Osteoblast (primary cell): ENCODE data around the gene CDC6. TPM values are rescaled to one million over a fixed set of nuclear protein-coding genes. Genes with fewer than 3 reads are reported as not detected.

Source experiments
- DNase-seq: peaks from one replicate; pipeline ENCODE4 v3.0.0; 2011; ENCODE audit warnings: low spot score, mixed read lengths; ENCODE audit not compliant: insufficient read length; ENCODE audit errors: missing footprints
- H2AFZ ChIP-seq: 2 replicates; pipeline ENCODE4 v1.6.0; 2011; ENCODE audit warnings: mild to moderate bottlenecking, low read length
- H3K27ac ChIP-seq: 2 replicates; pipeline ENCODE4 v1.5.1; 2011; ENCODE audit warnings: mild to moderate bottlenecking, low read depth, low read length, moderate library complexity
- H3K27me3 ChIP-seq: 2 replicates; pipeline ENCODE4 v1.6.0; 2012; ENCODE audit warnings: mild to moderate bottlenecking, control low read depth, inconsistent platforms, low read length, moderate library complexity; ENCODE audit not compliant: insufficient read depth
- H3K36me3 ChIP-seq: 2 replicates; pipeline ENCODE4 v1.5.1; 2011; ENCODE audit warnings: mild to moderate bottlenecking, low read length, control low read depth, moderate library complexity; ENCODE audit not compliant: insufficient read depth
- H3K4me1 ChIP-seq: 2 replicates; pipeline ENCODE4 v1.5.1; 2011; ENCODE audit warnings: mild to moderate bottlenecking, low read length, control low read depth, moderate library complexity; ENCODE audit not compliant: insufficient read depth
- H3K4me2 ChIP-seq: 2 replicates; pipeline ENCODE4 v1.6.0; 2011; ENCODE audit warnings: mild to moderate bottlenecking, low read length; ENCODE audit not compliant: insufficient read depth
- H3K4me3 ChIP-seq: fragments of 200-600 bp; sonication (generic); 3 replicates; pipeline ENCODE4 v1.5.1; 2012; ENCODE audit warnings: mild to moderate bottlenecking, low read length, inconsistent platforms; ENCODE audit not compliant: insufficient read depth
- H3K79me2 ChIP-seq: 2 replicates; pipeline ENCODE4 v1.6.0; 2012; ENCODE audit warnings: mild to moderate bottlenecking, low read length, control low read depth, inconsistent platforms; ENCODE audit not compliant: insufficient read depth
- H3K9me3 ChIP-seq: 2 replicates; pipeline ENCODE4 v1.5.1; 2011; ENCODE audit warnings: low read depth, low read length, control low read depth
- H4K20me1 ChIP-seq: 2 replicates; pipeline ENCODE4 v1.6.0; 2012; ENCODE audit warnings: mild to moderate bottlenecking, low read length, control low read depth; ENCODE audit not compliant: insufficient read depth
- CTCF ChIP-seq: IDR thresholded peaks from 2 replicates; pipeline ENCODE4 v1.5.1; 2011; ENCODE audit warnings: mild to moderate bottlenecking, low read depth, low read length, moderate library complexity; ENCODE audit errors: extremely low read depth
- total RNA-seq: library from RNA; depleted of rRNA; stranded (reverse); fragments of >200 nt; gene quantifications from 2 replicates; pipeline ENCODE4 v1.2.3, GENCODE V29; 2012

CDC6 gene
- total RNA-seq, 1 donor: 5.1 TPM

GRCh38 chr17:40309949-40310510 lies 22.4 kb downstream of the CDC6 start:
- Histone ChIP-seq H3K4me3 (no peak overlapping the region), H3K27ac (no peak overlapping the region), H4K20me1 (no peaks in the 10 kb centered on the region), H3K9me3 (no peaks in the 10 kb centered on the region), H2AFZ (no peak overlapping the region), H3K4me2 (no peak overlapping the region), H3K36me3 (no peaks in the 10 kb centered on the region), H3K27me3 (no peaks in the 10 kb centered on the region), H3K4me1 (peaks cover 70% of the 10 kb centered on the region), H3K79me2 (no peaks in the 10 kb centered on the region)
- DNase-seq: peak; percentile 88
- no peak for TF ChIP-seq CTCF

GRCh38 chr17:40310882-40311391 lies 23.3 kb downstream of the CDC6 start:
- Histone ChIP-seq H3K4me2 (no peak overlapping the region), H3K27ac (peak overlapping the region; percentile 77)

GRCh38 chr17:40311575-40311974 lies 23.9 kb downstream of the CDC6 start:
- Histone ChIP-seq H3K4me3 (no peak overlapping the region), H3K9me3 (no peaks in the 10 kb centered on the region), H4K20me1 (no peaks in the 10 kb centered on the region), H3K79me2 (no peaks in the 10 kb centered on the region), H3K27me3 (no peaks in the 10 kb centered on the region), H3K27ac (peak overlapping the region; percentile 77), H2AFZ (no peak overlapping the region), H3K4me1 (peaks cover 79% of the 10 kb centered on the region), H3K4me2 (peak overlapping the region; percentile 29), H3K36me3 (no peaks in the 10 kb centered on the region)
- no peak for TF ChIP-seq CTCF
- peak; percentile 51 for DNase-seq

More at GRCh38 chr17:40310882-40311391, 23.3 kb downstream of the CDC6 start:
- DNase-seq: no peak
- Histone ChIP-seq H3K4me1 (peaks cover 79% of the 10 kb centered on the region), H2AFZ (no peak overlapping the region), H3K4me3 (no peak overlapping the region), H3K27me3 (no peaks in the 10 kb centered on the region), H3K36me3 (no peaks in the 10 kb centered on the region), H3K79me2 (no peaks in the 10 kb centered on the region), H4K20me1 (no peaks in the 10 kb centered on the region), H3K9me3 (no peaks in the 10 kb centered on the region)
- no peak for TF ChIP-seq CTCF

GRCh38 chr17:40312131-40312731 lies 24.6 kb downstream of the CDC6 start:
- H3K79me2 ChIP-seq: no peaks in the 10 kb centered on the region
- H3K4me3 ChIP-seq: no peak overlapping the region
- H2AFZ ChIP-seq: peak overlapping the region; percentile 30
- TF ChIP-seq CTCF: no peak
- peaks cover 79% of the 10 kb centered on the region for H3K4me1 ChIP-seq
- H4K20me1 ChIP-seq: no peaks in the 10 kb centered on the region
- H3K4me2 ChIP-seq: peak overlapping the region; percentile 29
- H3K9me3 ChIP-seq: no peaks in the 10 kb centered on the region
- H3K36me3 ChIP-seq: no peaks in the 10 kb centered on the region
- no peak for DNase-seq
- H3K27me3 ChIP-seq: no peaks in the 10 kb centered on the region
- peak overlapping the region; percentile 77 for H3K27ac ChIP-seq
